H9 (cell line): Measurements from ENCODE around the gene SLC6A8. TPM values are rescaled to one million over a fixed set of nuclear protein-coding genes. Genes with fewer than 3 reads are reported as not detected.
A peak's percentile ranks its signal among the peaks of the same experiment; 100 is the strongest.

Experiments
- DNase-seq: peaks from one replicate; pipeline ENCODE4 v3.0.0-alpha.2; 2017
- H2AFZ ChIP-seq: one replicate; pipeline ENCODE4 v1.6.1; 2013; ENCODE audit warnings: mild to moderate bottlenecking, low read length, control low read depth, moderate library complexity
- H2AK5ac ChIP-seq: 2 replicates; pipeline ENCODE4 v1.6.1; 2013; ENCODE audit warnings: low read length, control low read depth, mixed read lengths; ENCODE audit not compliant: insufficient read length
- H2BK120ac ChIP-seq: one replicate; pipeline ENCODE4 v1.6.1; 2013; ENCODE audit warnings: low read depth, mild to moderate bottlenecking, low read length, control low read depth, inconsistent platforms; ENCODE audit not compliant: poor library complexity, severe bottlenecking
- H2BK12ac ChIP-seq: 2 replicates; pipeline ENCODE4 v1.6.1; 2013; ENCODE audit warnings: low read length, control low read depth, mixed read lengths, low read depth; ENCODE audit not compliant: insufficient read length
- H2BK15ac ChIP-seq: 2 replicates; pipeline ENCODE4 v1.6.1; 2013; ENCODE audit warnings: low read depth, low read length, control low read depth
- H2BK20ac ChIP-seq: one replicate; pipeline ENCODE4 v1.6.1; 2013; ENCODE audit warnings: low read depth, mild to moderate bottlenecking, low read length, control low read depth, inconsistent platforms; ENCODE audit not compliant: poor library complexity, severe bottlenecking
- H2BK5ac ChIP-seq: 2 replicates; pipeline ENCODE4 v1.6.1; 2013; ENCODE audit warnings: low read length, control low read depth, mixed read lengths; ENCODE audit not compliant: insufficient read length
- H3K14ac ChIP-seq: 2 replicates; pipeline ENCODE4 v1.6.1; 2013; ENCODE audit warnings: low read length, control low read depth; ENCODE audit not compliant: insufficient read depth
- H3K18ac ChIP-seq: 2 replicates; pipeline ENCODE4 v1.6.1; 2013; ENCODE audit warnings: low read depth, mild to moderate bottlenecking, mixed read lengths, low read length, control low read depth; ENCODE audit not compliant: insufficient read length
- H3K23ac ChIP-seq: 2 replicates; pipeline ENCODE4 v1.6.1; 2013; ENCODE audit warnings: low read length, control low read depth, mixed read lengths, low read depth; ENCODE audit not compliant: insufficient read length
- H3K23me2 ChIP-seq: 2 replicates; pipeline ENCODE4 v1.6.1; 2013; ENCODE audit warnings: low read depth, mild to moderate bottlenecking, mixed read lengths, low read length, control low read depth; ENCODE audit not compliant: insufficient read length, poor library complexity, severe bottlenecking
- H3K27ac ChIP-seq: 2 replicates; pipeline ENCODE4 v1.5.1; 2013; ENCODE audit warnings: low read length, control low read depth, mixed read lengths, low read depth; ENCODE audit not compliant: insufficient read length
- H3K27me3 ChIP-seq: 2 replicates; pipeline ENCODE4 v1.6.1; 2013; ENCODE audit warnings: low read length, control low read depth, inconsistent platforms; ENCODE audit not compliant: insufficient read depth
- H3K4ac ChIP-seq: 2 replicates; pipeline ENCODE4 v1.6.1; 2013; ENCODE audit warnings: low read depth, mild to moderate bottlenecking, control low read depth, inconsistent platforms, low read length, moderate library complexity
- H3K4me1 ChIP-seq: 2 replicates; pipeline ENCODE4 v1.6.1; 2013; ENCODE audit warnings: low read length, control low read depth, inconsistent platforms; ENCODE audit not compliant: insufficient read depth
- H3K4me2 ChIP-seq: 2 replicates; pipeline ENCODE4 v1.6.1; 2013; ENCODE audit warnings: low read length, control low read depth, mixed read lengths; ENCODE audit not compliant: insufficient read length, insufficient read depth
- H3K56ac ChIP-seq: 2 replicates; pipeline ENCODE4 v1.6.1; 2013; ENCODE audit warnings: low read depth, mild to moderate bottlenecking, mixed read lengths, low read length, control low read depth; ENCODE audit not compliant: insufficient read length
- H3K79me1 ChIP-seq: 2 replicates; pipeline ENCODE4 v1.6.1; 2013; ENCODE audit warnings: low read depth, mild to moderate bottlenecking, moderate library complexity, low read length, control low read depth, inconsistent platforms; ENCODE audit not compliant: insufficient read depth, poor library complexity, severe bottlenecking
- H3K79me2 ChIP-seq: 2 replicates; pipeline ENCODE4 v1.6.1; 2013; ENCODE audit warnings: low read length, control low read depth, inconsistent platforms; ENCODE audit not compliant: insufficient read depth
- H3K9ac ChIP-seq: 2 replicates; pipeline ENCODE4 v1.6.1; 2013; ENCODE audit warnings: low read length, control low read depth, mixed read lengths; ENCODE audit not compliant: insufficient read length; ENCODE audit errors: extremely low read depth
- H3K9me3 ChIP-seq: one replicate; pipeline ENCODE4 v1.6.1; 2013; ENCODE audit warnings: low read depth, low read length, inconsistent platforms; ENCODE audit not compliant: control insufficient read depth
- H3T11ph ChIP-seq: one replicate; pipeline ENCODE4 v1.6.1; 2013; ENCODE audit warnings: mild to moderate bottlenecking, low read length, control low read depth, inconsistent platforms
- H4K20me1 ChIP-seq: one replicate; pipeline ENCODE4 v1.6.1; 2013; ENCODE audit not compliant: control insufficient read depth, insufficient read length, insufficient read depth
- H4K5ac ChIP-seq: 2 replicates; pipeline ENCODE4 v1.6.1; 2013; ENCODE audit warnings: low read depth, mild to moderate bottlenecking, mixed read lengths, low read length, control low read depth; ENCODE audit not compliant: insufficient read length
- H4K8ac ChIP-seq: replicated peaks from 2 replicates; pipeline ENCODE4 v1.6.1; 2013; ENCODE audit warnings: low read length, control low read depth, mixed read lengths, low read depth; ENCODE audit not compliant: insufficient read length
- H4K91ac ChIP-seq: 2 replicates; pipeline ENCODE4 v1.6.1; 2013; ENCODE audit warnings: low read depth, mild to moderate bottlenecking, moderate library complexity, mixed read lengths, low read length, control low read depth; ENCODE audit not compliant: insufficient read length
- H3K27ac Mint-ChIP-seq, 3 experiments: 2 replicates in 2 of 3; 3 replicates in 1 of 3; pipeline ENCODE4 v1.8.0; 2020 to 2021; ENCODE audit warnings: mixed read lengths in 3 of 3, mild to moderate bottlenecking in 1 of 3, moderate library complexity in 1 of 3
- H3K27me3 Mint-ChIP-seq: 2 replicates; pipeline ENCODE4 v1.8.0; 2021; ENCODE audit warnings: low read depth, mild to moderate bottlenecking, moderate library complexity, mixed read lengths
- H3K36me3 Mint-ChIP-seq, 3 experiments: 2 replicates in 2 of 3; 3 replicates in 1 of 3; pipeline ENCODE4 v1.8.0; 2020 to 2021; ENCODE audit warnings: low read depth in 3 of 3, mixed read lengths in 3 of 3; ENCODE audit not compliant: insufficient read depth in 1 of 3
- H3K4me1 Mint-ChIP-seq, 2 experiments: 2 replicates each; pipeline ENCODE4 v1.8.0; 2020; ENCODE audit warnings: mixed read lengths in 2 of 2
- H3K4me3 Mint-ChIP-seq, 2 experiments: 2 replicates in 1 of 2; 3 replicates in 1 of 2; pipeline ENCODE4 v1.8.0; 2020 to 2021; ENCODE audit warnings: mild to moderate bottlenecking in 2 of 2, mixed read lengths in 2 of 2, moderate library complexity in 1 of 2
- H3K9me3 Mint-ChIP-seq, 2 experiments: 2 replicates in 1 of 2; 3 replicates in 1 of 2; pipeline ENCODE4 v1.8.0; 2020; ENCODE audit warnings: mild to moderate bottlenecking in 2 of 2, mixed read lengths in 2 of 2, moderate library complexity in 1 of 2
- CTCF ChIP-seq: fragments of 200-600 bp; sonication (generic); conservative IDR thresholded peaks from 3 replicates; pipeline ENCODE4 v1.8.0; 2021; ENCODE audit warnings: antibody characterized with exemption, mild to moderate bottlenecking
- WGBS: extraction: QIAGEN DNeasy Blood & Tissue Kit; methylation state at CpG from one replicate; pipeline ENCODE4 v1.1.7; 2013; ENCODE audit warnings: missing lambda C conversion rate, low lambda C conversion rate, mixed read lengths; ENCODE audit not compliant: insufficient read length; ENCODE audit errors: extremely low coverage; 5-methylcytosine and 5-hydroxymethylcytosine counted together
- total RNA-seq: library from RNA; stranded (reverse); gene quantifications from 2 replicates; pipeline ENCODE4 v1.2.1, GENCODE V29; 2021

The SLC6A8 gene
- total RNA-seq, 1 experiment from 2014 or later = 229 TPM

- Histone ChIP-seq H4K5ac (no peak overlapping the region), H3K9me3 (peaks cover 6% of the 10 kb centered on the region), H3K27me3 (no peaks in the 10 kb centered on the region), H2AFZ (no peak overlapping the region), H3K4ac (no peak overlapping the region), H2BK5ac (no peak overlapping the region), H3K23ac (no peak overlapping the region), H2BK12ac (no peak overlapping the region), H3K56ac (no peak overlapping the region), H4K20me1 (peaks cover 5% of the 10 kb centered on the region), H3K27ac (no peak overlapping the region), H2AK5ac (no peak overlapping the region), H3K79me2 (no peaks in the 10 kb centered on the region; the same call in 1 of the 2 replicates), H4K91ac (no peak overlapping the region), H2BK15ac (no peak overlapping the region), H3K79me1 (no peaks in the 10 kb centered on the region), H3K14ac (no peak overlapping the region), H3K18ac (no peak overlapping the region), H2BK20ac (no peak overlapping the region), H2BK120ac (no peak overlapping the region), H3T11ph (no peak overlapping the region), H3K4me2 (no peak overlapping the region), H3K9ac (no peak overlapping the region), H3K23me2 (no peaks in the 10 kb centered on the region), H3K4me1 (no peaks in the 10 kb centered on the region; the same call in 1 of the 2 replicates), H4K8ac (no peak overlapping the region)
- no peak for TF ChIP-seq CTCF
- Mint-ChIP-seq H3K4me3 (peak overlapping the region; percentile 50 to 69), H3K4me1 (peaks cover 15 to 21% of the 10 kb centered on the region in 2 experiments), H3K27me3 (peaks cover 2% of the 10 kb centered on the region; the same call in 1 of the 2 replicates), H3K27ac (peak overlapping the region; percentile 44 to 92 (median 85); a peak in 4 of 7 replicates), H3K9me3 (peaks cover 37 to 53% of the 10 kb centered on the region in 2 experiments), H3K36me3 (peaks cover 20 to 35% (median 29%) of the 10 kb centered on the region in 3 experiments)
- DNase-seq = no peak
- no CpG with 5 or more reads among the region's 9 CpGs for WGBS
Measured at GRCh38 chrX:153686711-153687110, 1.0 kb upstream of the SLC6A8 start.
